WI38 (cell line): ENCODE measurements around the gene AEBP1.

Experiments used
- H3K4me3 ChIP-seq: 2 replicates; pipeline ENCODE4 v1.5.1; 2011; ENCODE audit warnings: low read depth, mild to moderate bottlenecking, control low read depth, low read length
- TF ChIP-seq, protein P1 (sequence below): IDR thresholded peaks from 2 replicates; pipeline ENCODE4 v1.5.1; 2012; ENCODE audit warnings: low read depth, mild to moderate bottlenecking, control low read depth, low read length

The AEBP1 gene

DNA sequence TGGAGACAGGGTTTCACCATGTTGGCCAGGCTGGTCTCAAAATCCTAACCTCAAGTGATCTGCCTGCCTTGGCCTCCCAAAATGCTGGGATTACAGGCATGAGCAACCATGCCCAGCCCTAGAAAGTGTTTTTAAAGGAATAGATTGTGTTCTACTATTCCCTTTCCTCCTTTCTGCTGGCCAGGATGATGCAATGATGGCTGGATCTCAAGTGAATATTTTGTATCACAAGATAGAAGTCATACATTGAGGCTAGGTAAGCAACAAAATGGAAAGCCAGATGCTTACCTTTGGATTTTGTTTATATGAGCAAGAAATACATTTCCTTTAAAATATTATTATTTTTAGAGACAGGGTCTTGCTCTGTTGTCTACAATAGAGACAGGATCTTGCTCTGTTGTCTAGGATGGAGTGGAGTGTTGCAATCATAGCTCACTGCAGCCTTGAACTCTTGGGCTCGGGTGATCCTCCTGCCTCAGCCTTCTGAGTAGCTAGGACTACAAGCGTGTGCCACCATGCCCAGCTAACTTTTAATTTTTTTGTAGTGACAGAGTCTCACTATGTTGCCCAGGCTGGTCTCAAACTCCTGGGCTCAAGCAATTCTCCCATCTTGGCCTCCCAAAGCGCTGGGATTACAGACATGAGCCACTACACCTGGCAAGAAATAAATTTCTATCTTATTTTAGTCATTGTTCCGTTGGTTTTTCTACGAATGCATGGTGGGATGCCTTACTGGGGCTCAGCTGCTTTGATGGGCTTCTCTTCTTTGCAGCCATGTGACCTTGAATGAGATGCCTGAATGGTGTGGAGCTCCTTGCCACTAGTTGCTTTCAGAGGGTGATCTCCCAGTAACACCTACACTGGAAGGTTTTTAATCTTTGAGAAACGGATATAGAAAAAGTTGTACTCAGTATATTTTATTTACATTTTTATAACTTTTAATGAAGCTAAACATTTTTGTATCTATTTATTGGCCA is 5.8 kb upstream of the AEBP1 start:
- TF ChIP-seq, protein P1, sequence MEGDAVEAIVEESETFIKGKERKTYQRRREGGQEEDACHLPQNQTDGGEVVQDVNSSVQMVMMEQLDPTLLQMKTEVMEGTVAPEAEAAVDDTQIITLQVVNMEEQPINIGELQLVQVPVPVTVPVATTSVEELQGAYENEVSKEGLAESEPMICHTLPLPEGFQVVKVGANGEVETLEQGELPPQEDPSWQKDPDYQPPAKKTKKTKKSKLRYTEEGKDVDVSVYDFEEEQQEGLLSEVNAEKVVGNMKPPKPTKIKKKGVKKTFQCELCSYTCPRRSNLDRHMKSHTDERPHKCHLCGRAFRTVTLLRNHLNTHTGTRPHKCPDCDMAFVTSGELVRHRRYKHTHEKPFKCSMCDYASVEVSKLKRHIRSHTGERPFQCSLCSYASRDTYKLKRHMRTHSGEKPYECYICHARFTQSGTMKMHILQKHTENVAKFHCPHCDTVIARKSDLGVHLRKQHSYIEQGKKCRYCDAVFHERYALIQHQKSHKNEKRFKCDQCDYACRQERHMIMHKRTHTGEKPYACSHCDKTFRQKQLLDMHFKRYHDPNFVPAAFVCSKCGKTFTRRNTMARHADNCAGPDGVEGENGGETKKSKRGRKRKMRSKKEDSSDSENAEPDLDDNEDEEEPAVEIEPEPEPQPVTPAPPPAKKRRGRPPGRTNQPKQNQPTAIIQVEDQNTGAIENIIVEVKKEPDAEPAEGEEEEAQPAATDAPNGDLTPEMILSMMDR, result no peak

DNA sequence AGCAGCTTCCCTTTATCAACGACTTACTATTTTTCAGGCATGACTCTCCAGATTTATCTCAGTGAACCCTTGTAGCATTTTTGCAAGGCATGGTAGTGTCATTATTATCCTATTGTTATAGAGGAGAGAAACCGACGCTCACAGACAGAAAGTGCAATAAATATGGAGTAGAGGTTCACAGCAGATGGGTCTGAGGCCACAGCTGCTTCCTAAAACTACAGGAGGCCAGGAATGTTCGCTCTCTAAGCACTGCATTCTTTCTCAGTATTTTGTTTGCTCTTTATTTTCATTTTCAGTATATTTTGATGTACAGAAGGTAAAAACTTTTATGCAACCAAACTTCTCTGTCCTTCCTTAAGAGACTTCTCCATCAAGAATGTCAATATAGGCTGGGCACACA is 4.5 kb upstream of the AEBP1 start:
- TF ChIP-seq, protein P1, result no peak
- no peak overlapping the region for H3K4me3 ChIP-seq

More for the DNA sequence above, 5.8 kb upstream of the AEBP1 start:
- H3K4me3 ChIP-seq, result no peak overlapping the region

DNA sequence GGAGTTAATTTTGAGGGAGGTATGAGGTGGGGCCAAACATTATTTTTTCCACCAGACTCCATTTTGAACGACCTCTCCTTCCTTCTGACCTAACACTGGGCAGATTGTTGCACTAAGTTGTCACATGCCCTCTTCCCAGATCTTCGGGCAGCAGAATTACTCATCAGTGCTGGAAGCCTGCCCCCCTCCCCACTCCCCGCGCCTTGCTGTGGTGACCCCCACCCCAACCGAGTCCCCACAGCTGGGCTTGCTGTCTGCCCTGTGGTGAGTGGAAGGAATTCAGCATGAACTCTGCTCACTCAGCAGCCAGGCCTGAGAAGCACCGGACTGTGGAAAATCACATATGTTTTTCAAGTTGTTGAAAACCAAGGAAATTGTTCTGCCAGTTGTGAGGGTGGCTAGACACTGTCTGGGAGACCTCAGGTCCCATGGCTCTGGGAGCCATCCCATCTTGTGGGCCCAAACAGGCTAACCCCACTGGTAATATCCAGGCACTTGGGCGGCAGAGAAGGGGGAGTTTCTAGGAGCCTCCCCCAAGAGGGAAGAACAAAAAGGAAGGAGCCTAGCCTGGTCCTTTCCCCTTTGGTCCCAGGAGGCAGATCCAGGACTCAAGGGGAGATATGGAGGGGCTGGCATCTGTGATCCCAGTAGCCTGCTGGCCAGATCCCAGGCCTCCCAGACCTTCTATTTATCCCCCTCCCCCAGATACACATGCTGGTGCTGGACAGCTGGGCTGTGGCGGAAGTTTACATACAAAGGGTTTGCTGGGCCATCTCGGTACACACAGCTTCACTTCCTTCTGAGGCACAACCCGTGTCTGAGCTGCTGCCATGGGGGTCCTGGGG is 3.5 kb upstream of the AEBP1 start:
- TF ChIP-seq, protein P1, result no peak
- no peak overlapping the region for H3K4me3 ChIP-seq

DNA sequence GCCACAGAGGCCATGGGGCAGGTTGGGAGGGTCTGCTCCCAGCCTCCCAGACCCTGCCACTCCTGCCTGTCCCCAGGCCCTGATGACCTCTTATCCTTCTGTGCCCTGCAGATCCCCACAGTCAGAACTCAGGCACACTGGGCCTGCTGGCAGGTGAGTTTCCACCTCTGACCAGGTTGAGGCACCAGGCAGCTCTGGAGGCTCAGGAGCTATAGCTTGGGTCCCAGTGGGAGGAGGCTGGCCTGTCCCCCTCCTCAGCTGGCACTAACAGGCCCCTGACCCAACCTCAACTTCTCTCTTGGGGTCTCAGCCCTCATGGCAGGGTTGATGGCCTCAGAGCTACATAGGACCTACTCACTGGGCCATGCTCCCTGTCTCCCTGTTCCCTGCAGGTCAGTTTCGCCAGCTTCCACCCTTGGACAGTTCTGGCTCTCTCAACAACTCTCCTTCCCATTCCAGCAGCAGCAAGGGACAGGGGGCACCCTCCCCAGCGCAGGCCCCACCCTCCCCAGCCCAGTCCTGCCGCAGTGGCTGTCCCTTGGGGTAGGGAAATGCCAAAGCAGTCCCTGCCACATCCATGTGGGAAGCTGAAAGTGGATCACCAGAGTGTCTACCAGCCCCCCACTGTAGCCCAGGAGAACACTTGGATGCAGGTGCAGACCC is 2.7 kb upstream of the AEBP1 start:
- H3K4me3 ChIP-seq, result no peak overlapping the region
- TF ChIP-seq, protein P1, result no peak

DNA sequence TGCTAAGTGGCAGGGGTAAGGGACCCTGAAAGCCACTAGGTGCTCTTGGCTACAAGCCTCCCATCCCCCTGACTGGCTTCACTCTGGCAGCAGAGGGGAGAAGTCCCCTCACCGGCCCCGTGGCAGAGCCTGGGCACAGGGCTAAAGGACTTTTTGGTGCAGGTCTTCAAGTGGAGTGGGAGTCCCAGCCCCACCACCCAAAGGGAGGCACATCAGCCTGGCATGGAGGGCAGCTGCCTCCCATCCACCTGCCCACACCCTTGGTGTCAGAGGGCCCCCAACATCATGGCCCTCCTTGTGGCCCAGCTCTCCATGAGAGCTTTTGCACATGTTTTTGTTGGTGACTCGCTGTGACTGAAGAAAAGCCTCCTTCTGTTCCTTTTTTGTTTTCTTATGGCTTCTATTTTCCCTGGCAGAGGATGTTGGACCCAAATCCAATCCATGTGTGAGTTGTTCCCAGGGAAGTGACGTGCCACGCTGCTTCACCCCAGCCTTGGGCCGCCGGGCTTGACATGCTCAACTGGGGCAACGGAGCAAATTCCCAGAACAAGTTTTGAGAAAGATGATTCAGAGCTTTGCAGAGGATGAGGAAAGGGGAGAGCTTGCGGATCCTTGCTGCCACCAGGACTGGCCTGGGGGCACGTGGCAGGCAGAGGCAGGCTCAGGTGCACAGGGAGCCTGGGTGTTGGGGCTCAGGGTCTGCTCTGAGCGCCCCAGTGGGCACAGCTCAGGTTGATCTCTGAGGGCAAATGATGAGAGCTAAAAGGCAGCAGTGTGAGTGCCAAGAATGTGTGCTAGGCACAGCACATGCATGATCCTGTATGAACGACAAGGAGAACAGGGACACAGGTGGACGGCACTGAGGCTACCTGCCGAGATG is 1.9 kb upstream of the AEBP1 start:
- TF ChIP-seq, protein P1, result no peak
- H3K4me3 ChIP-seq, result no peak overlapping the region

DNA sequence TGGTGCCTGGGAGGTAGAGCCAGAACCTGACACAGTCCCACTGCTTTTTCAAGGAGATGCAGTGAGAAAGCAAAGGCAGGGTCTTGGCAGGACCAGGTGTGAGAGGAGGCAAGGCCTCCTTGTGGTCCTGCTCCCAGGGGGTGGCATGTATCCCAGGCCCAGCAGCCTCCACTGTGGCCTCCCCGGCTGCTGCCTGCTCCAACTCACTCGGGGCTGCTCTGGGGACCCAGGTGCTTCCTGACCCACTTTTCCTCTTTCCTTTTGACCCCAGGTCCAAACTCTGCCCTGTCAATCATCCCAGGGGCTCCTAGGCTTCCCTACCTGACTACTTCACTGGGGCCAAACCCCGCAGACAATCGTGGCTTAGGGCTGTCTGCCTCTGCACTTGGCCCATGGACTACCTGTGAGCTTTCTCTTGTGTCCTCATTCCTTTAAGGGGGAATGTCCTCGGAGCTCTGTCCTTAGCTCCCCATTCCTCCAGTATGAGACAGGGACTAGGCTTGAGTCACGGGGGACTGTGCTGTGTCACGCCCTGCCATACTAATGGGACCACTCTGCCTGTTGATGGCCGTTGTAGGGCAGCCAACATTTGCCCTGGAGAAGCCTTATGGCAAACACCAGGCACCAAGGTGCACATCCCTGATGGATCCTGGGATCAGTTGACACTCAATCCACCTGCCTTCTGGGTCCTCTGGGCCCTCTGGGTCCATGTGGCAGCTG is 1.1 kb upstream of the AEBP1 start:
- H3K4me3 ChIP-seq, result no peak overlapping the region
- TF ChIP-seq, protein P1, result no peak
